NB4 (cell line): ENCODE measurements around the gene SLC11A1.

Experiments
- CTCF ChIP-seq: IDR thresholded peaks from one replicate; pipeline ENCODE4 v1.5.1; 2012; ENCODE audit warnings: low read depth, low read length
- MYC ChIP-seq: IDR thresholded peaks from 2 replicates; pipeline ENCODE4 v1.6.1; 2011; ENCODE audit warnings: low read depth, low read length

GRCh38 chr2:218418321-218418716 lies 36.2 kb downstream of the SLC11A1 start:
- no peak for TF ChIP-seq CTCF
- no peak for TF ChIP-seq MYC
